NCI-H1105 (cell line): Measurements from ENCODE around the gene TBC1D3G.
"Not testable (repeated sequence)": the region's sequence is repeated elsewhere in the genome, so short reads cannot be mapped to it uniquely, and the experiment has no call there.

Experiments used
- DNase-seq: peaks from one replicate; lab custom pipeline; 2025; lab: John Stamatoyannopoulos, UW

Gene TBC1D3G

DNA sequence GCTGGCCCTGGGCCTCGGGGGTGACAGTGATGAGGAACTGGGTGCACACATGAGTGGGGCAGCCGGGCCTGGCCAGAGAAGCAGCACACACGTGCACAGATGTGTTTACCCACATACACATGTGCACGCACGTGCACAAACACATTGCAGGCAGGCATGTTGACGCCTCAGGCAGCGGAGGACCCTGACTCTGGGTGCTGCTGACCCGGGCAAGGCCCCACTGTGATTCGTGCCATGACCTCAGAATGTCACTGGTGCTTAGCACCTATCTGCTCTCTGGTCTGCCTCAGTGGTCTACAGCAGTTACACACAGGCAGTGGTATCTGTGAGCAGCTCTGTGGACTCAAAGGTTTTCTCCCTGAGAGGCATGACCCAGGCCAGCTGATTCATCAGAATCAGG lies at the start of gene TBC1D3G:
TSS of gene TBC1D3G (plus strand) at position 301 of the 400 bp plus-strand sequence. CDS start 1,528 bp downstream, outside the sequence.
- not testable (repeated sequence) for DNase-seq

DNA sequence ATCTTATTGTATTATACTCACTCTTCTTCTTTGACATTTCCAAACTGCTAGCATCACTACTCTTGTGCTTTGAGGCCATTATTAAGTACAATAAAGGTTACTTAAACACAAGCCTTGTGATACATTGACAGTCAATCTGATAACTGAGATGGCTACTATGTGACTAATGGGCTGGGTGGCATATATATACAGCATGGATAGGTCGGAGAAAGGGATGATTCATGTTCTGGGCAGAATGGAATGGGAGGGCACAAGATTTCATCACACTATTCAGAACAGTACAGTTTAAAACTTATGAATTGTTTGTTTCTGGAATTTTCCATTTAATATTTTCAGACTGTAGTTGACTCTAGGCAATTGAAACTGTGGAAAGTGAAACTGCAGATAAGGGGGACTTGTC lies 40.4 kb upstream of the TBC1D3G start:
- DNase-seq: not testable (repeated sequence)

DNA sequence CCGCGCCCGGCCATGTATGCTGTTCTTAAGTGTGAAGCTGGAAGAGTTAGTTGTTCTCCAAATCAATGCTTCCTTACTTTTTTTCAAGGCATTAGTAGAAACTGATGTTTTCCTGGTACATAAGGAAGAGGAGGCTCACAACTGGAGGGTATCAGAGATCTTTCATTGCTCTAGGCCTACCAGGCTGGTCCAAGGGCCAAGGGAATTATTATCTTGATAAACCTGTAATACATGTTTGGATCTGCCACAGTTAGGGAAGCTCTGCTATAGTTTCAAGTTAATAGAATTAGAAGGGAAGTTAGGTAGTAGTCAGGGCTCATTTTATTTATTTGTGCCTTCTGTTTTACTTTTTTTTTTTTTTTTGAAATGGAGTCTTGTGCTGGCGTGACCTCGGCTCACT lies 39.5 kb upstream of the TBC1D3G start:
- DNase-seq: not testable (repeated sequence)

DNA sequence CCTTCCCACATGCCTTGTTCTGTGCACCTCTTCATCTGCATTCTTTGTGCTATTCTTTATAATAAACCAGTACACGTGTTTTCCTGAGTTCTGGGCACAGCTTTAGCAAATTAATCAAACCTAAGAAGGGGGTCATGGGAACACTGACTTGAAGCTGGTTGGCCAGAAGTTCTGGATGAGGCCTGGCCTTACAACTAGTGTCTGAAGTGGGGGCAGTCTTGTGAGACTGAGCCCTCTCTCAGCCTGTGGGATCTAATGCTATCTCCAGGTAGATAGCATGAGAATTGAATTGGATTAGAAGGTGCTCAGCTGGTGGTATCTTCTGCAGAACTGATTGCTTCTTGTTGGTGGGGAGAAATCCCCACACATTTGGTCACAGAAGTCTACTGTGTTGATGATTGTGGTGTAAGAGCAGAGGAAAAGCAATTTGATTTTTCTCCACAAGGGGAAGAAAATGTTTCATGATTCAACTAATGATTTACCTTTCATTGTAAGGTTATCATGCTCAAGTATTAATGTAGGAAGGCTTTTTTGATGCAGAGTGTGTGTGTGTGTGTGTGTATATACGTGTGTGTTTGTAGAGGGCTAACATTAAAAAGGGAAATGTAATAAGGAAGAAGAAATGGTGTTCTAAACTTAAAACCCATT lies 33.6 kb upstream of the TBC1D3G start:
- DNase-seq: not testable (repeated sequence)

DNA sequence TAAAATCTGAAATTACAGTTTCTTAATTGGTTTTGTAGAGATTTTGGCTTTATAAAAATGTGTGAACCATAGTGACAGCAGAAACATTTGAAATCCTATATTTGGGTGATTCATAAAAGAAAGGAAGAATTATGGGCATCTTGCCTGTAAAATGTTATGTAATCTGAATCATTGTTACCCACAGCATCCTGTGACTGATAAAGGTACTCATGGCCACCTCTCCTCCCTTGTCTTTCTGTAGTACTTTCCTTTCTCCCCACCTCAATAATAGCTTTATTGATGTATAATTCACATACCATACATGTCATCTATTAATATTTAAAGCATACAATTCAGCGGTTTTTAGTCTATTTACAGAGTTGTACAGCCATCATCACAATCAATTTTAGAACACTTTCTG lies 28.5 kb upstream of the TBC1D3G start:
- not testable (repeated sequence) for DNase-seq

DNA sequence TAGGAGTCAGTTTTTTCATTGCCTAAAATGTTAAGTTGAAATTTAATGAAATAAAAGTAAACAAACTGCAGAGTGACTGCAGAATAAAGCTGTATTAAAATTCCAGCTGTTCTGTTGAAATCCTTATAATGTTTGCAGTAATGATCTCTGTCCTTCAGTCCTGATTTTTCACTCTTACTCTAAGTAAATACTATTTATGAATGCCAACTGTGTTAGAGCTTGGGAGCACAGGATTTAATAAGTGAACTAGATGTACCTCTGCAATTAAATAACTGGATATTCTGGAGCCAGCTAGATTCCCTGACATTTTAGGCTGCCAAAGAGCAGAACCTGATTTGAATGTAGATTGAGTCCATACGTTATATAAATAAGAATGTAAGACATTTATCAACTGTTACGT lies 7.9 kb upstream of the TBC1D3G start:
- not testable (repeated sequence) for DNase-seq

DNA sequence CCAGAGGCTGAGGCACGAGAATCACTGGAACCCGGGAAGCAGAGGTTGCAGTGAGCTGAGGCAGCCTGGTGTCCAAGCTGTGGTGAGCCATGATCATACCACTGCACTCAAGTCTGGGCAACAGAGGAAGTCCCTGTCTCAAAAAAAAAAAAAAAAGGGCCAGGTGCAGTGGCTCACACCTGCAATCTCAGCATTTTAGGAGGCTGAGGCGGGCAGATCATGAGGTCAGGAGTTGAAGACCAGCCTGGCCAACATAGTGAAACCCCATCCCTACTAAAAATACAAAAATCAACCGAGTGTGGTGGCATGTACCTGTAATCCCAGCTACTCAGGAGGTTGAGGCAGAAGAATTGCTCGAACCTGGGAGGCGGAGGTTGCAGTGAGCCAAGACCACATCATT lies 38.8 kb downstream of the TBC1D3G start:
- DNase-seq: not testable (repeated sequence)

DNA sequence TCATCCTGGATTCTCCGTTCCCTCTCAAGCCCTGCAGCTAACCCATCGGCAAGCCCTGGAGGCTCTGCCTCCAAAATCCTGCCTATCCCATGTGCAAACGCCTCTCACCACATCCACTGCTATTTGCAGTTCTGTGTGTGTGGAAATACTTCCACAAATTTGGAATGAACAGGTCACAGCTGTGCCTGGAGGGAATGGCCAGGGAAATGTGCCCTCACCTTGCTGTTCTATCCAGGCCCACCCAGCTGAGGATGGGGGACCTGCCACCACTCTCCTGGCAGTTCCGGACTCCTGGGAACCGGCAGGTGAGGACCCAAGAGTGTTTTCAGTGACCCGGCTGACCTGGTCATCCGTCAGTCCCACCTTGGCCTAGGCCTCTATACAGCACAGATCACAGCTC lies 52.3 kb downstream of the TBC1D3G start:
- not testable (repeated sequence) for DNase-seq
